ENCODE results near the gene LIMS3. TPM values are rescaled to one million over a fixed set of nuclear protein-coding genes. Genes with fewer than 3 reads are reported as not detected.
"Not testable (repeated sequence)": the region's sequence is repeated elsewhere in the genome, so short reads cannot be mapped to it uniquely, and the experiment has no call there.

Gene LIMS3
- total RNA-seq, 2 donors from 2014 or later, result 1.4 to 1.6 TPM

- H3K36me3 ChIP-seq (ENCODE audit: control insufficient read depth, insufficient read depth, low read length); H3K27me3 ChIP-seq (ENCODE audit: control insufficient read depth, insufficient read depth, low read length, poor library complexity, severe bottlenecking); H3K4me3 ChIP-seq (ENCODE audit: low read length); H3K4me3 Mint-ChIP-seq; DNase-seq; H3K9me3 Mint-ChIP-seq; H3K27me3 Mint-ChIP-seq (ENCODE audit: insufficient read depth); H3K27ac Mint-ChIP-seq; H3K4me1 Mint-ChIP-seq; H3K36me3 Mint-ChIP-seq (ENCODE audit: low read depth); H3K9me3 ChIP-seq (ENCODE audit: control insufficient read depth, low read length); H3K27ac ChIP-seq (ENCODE audit: low read depth, low read length); H3K4me1 ChIP-seq (ENCODE audit: control insufficient read depth, insufficient read depth, low read length); H3K9ac ChIP-seq (ENCODE audit: extremely low read depth, low read length, poor library complexity, severe bottlenecking): not testable (repeated sequence)
- no CpG with 5 or more reads among the region's 4 CpGs for WGBS, 2 experiments (ENCODE audit: insufficient coverage in 1 of 2, insufficient read length in 1 of 2)
These were observed 7.5 kb upstream of the LIMS3 start for GRCh38 chr2:109891024-109891423.

GRCh38 chr2:109893736-109894135 lies 4.8 kb upstream of the LIMS3 start:
- H3K4me3 Mint-ChIP-seq; H3K9ac ChIP-seq (ENCODE audit: extremely low read depth, low read length, poor library complexity, severe bottlenecking); H3K27ac ChIP-seq (ENCODE audit: low read depth, low read length); H3K4me1 ChIP-seq (ENCODE audit: control insufficient read depth, insufficient read depth, low read length); DNase-seq; H3K27me3 Mint-ChIP-seq (ENCODE audit: insufficient read depth); H3K9me3 Mint-ChIP-seq; H3K4me1 Mint-ChIP-seq; H3K27ac Mint-ChIP-seq; H3K4me3 ChIP-seq (ENCODE audit: low read length); H3K9me3 ChIP-seq (ENCODE audit: control insufficient read depth, low read length); H3K27me3 ChIP-seq (ENCODE audit: control insufficient read depth, insufficient read depth, low read length, poor library complexity, severe bottlenecking); H3K36me3 ChIP-seq (ENCODE audit: control insufficient read depth, insufficient read depth, low read length); H3K36me3 Mint-ChIP-seq (ENCODE audit: low read depth): not testable (repeated sequence)
- no CpG with 5 or more reads among the region's 7 CpGs for WGBS, 2 experiments (ENCODE audit: insufficient coverage in 1 of 2, insufficient read length in 1 of 2)

GRCh38 chr2:109894141-109894540 lies 4.3 kb upstream of the LIMS3 start:
- H3K27ac Mint-ChIP-seq; H3K4me3 Mint-ChIP-seq; H3K9me3 ChIP-seq (ENCODE audit: control insufficient read depth, low read length); H3K4me1 Mint-ChIP-seq; H3K9me3 Mint-ChIP-seq; H3K9ac ChIP-seq (ENCODE audit: extremely low read depth, low read length, poor library complexity, severe bottlenecking); H3K36me3 Mint-ChIP-seq (ENCODE audit: low read depth); H3K36me3 ChIP-seq (ENCODE audit: control insufficient read depth, insufficient read depth, low read length); H3K4me3 ChIP-seq (ENCODE audit: low read length); H3K27ac ChIP-seq (ENCODE audit: low read depth, low read length); H3K27me3 Mint-ChIP-seq (ENCODE audit: insufficient read depth); H3K27me3 ChIP-seq (ENCODE audit: control insufficient read depth, insufficient read depth, low read length, poor library complexity, severe bottlenecking); DNase-seq; H3K4me1 ChIP-seq (ENCODE audit: control insufficient read depth, insufficient read depth, low read length): not testable (repeated sequence)
- no CpG with 5 or more reads among the region's 6 CpGs for WGBS, 2 experiments (ENCODE audit: insufficient coverage in 1 of 2, insufficient read length in 1 of 2)

GRCh38 chr2:109895090-109895869 lies 3.2 kb upstream of the LIMS3 start:
- H3K36me3 ChIP-seq (ENCODE audit: control insufficient read depth, insufficient read depth, low read length); H3K9me3 ChIP-seq (ENCODE audit: control insufficient read depth, low read length); H3K36me3 Mint-ChIP-seq (ENCODE audit: low read depth); H3K27ac Mint-ChIP-seq; H3K4me3 ChIP-seq (ENCODE audit: low read length); H3K4me1 ChIP-seq (ENCODE audit: control insufficient read depth, insufficient read depth, low read length); H3K27ac ChIP-seq (ENCODE audit: low read depth, low read length); H3K9me3 Mint-ChIP-seq; H3K9ac ChIP-seq (ENCODE audit: extremely low read depth, low read length, poor library complexity, severe bottlenecking); H3K4me3 Mint-ChIP-seq; DNase-seq; H3K27me3 Mint-ChIP-seq (ENCODE audit: insufficient read depth); H3K27me3 ChIP-seq (ENCODE audit: control insufficient read depth, insufficient read depth, low read length, poor library complexity, severe bottlenecking); H3K4me1 Mint-ChIP-seq: not testable (repeated sequence)
- no CpG with 5 or more reads among the region's 3 CpGs for WGBS, 2 experiments (ENCODE audit: insufficient coverage in 1 of 2, insufficient read length in 1 of 2)

GRCh38 chr2:109896212-109896611 lies 2.3 kb upstream of the LIMS3 start:
- H3K27ac ChIP-seq (ENCODE audit: low read depth, low read length); H3K4me3 Mint-ChIP-seq; H3K9me3 Mint-ChIP-seq; H3K4me3 ChIP-seq (ENCODE audit: low read length); H3K36me3 ChIP-seq (ENCODE audit: control insufficient read depth, insufficient read depth, low read length); H3K27me3 Mint-ChIP-seq (ENCODE audit: insufficient read depth); H3K4me1 Mint-ChIP-seq; DNase-seq; H3K9me3 ChIP-seq (ENCODE audit: control insufficient read depth, low read length); H3K9ac ChIP-seq (ENCODE audit: extremely low read depth, low read length, poor library complexity, severe bottlenecking); H3K4me1 ChIP-seq (ENCODE audit: control insufficient read depth, insufficient read depth, low read length); H3K36me3 Mint-ChIP-seq (ENCODE audit: low read depth); H3K27me3 ChIP-seq (ENCODE audit: control insufficient read depth, insufficient read depth, low read length, poor library complexity, severe bottlenecking); H3K27ac Mint-ChIP-seq: not testable (repeated sequence)
- no CpG with 5 or more reads among the region's 4 CpGs for WGBS, 2 experiments (ENCODE audit: insufficient coverage in 1 of 2, insufficient read length in 1 of 2)

GRCh38 chr2:109897769-109898461 lies 573 bp upstream of the LIMS3 start:
- not testable (repeated sequence) for H3K4me1 ChIP-seq (ENCODE audit: control insufficient read depth, insufficient read depth, low read length); H3K9ac ChIP-seq (ENCODE audit: extremely low read depth, low read length, poor library complexity, severe bottlenecking); DNase-seq; H3K4me1 Mint-ChIP-seq; H3K27me3 Mint-ChIP-seq (ENCODE audit: insufficient read depth); H3K4me3 ChIP-seq (ENCODE audit: low read length); H3K36me3 Mint-ChIP-seq (ENCODE audit: low read depth); H3K27me3 ChIP-seq (ENCODE audit: control insufficient read depth, insufficient read depth, low read length, poor library complexity, severe bottlenecking); H3K27ac ChIP-seq (ENCODE audit: low read depth, low read length); H3K4me3 Mint-ChIP-seq; H3K9me3 ChIP-seq (ENCODE audit: control insufficient read depth, low read length); H3K9me3 Mint-ChIP-seq; H3K27ac Mint-ChIP-seq; H3K36me3 ChIP-seq (ENCODE audit: control insufficient read depth, insufficient read depth, low read length)
- WGBS, 2 experiments (ENCODE audit: insufficient coverage in 1 of 2, insufficient read length in 1 of 2), result no CpG with 5 or more reads among the region's 8 CpGs

GRCh38 chr2:109905796-109906195 lies 7.3 kb downstream of the LIMS3 start:
- WGBS, 2 experiments (ENCODE audit: insufficient coverage in 1 of 2, insufficient read length in 1 of 2), result no CpG with 5 or more reads among the region's 8 CpGs
- H3K4me1 ChIP-seq (ENCODE audit: control insufficient read depth, insufficient read depth, low read length); H3K27ac Mint-ChIP-seq; H3K4me1 Mint-ChIP-seq; H3K4me3 ChIP-seq (ENCODE audit: low read length); H3K27ac ChIP-seq (ENCODE audit: low read depth, low read length); H3K27me3 Mint-ChIP-seq (ENCODE audit: insufficient read depth); H3K4me3 Mint-ChIP-seq; H3K36me3 ChIP-seq (ENCODE audit: control insufficient read depth, insufficient read depth, low read length); H3K9me3 ChIP-seq (ENCODE audit: control insufficient read depth, low read length); H3K9me3 Mint-ChIP-seq; H3K27me3 ChIP-seq (ENCODE audit: control insufficient read depth, insufficient read depth, low read length, poor library complexity, severe bottlenecking); H3K36me3 Mint-ChIP-seq (ENCODE audit: low read depth); DNase-seq; H3K9ac ChIP-seq (ENCODE audit: extremely low read depth, low read length, poor library complexity, severe bottlenecking): not testable (repeated sequence)

All from endodermal cell (in vitro differentiated cells).